ENCODE data around the gene ZNF385D.

The ZNF385D gene

GRCh38 chr3:21747966-21748555 lies 2.9 kb downstream of the ZNF385D start:
- DNase-seq = no peak

GRCh38 chr3:21747376-21747775 lies 3.6 kb downstream of the ZNF385D start:
- no peak for DNase-seq

GRCh38 chr3:21745966-21746365 lies 5.0 kb downstream of the ZNF385D start:
- no peak for DNase-seq

GRCh38 chr3:21744793-21745192 lies 6.2 kb downstream of the ZNF385D start:
- no peak for DNase-seq

GRCh38 chr3:21738935-21739702 lies 11.9 kb downstream of the ZNF385D start:
- no peak for DNase-seq

GRCh38 chr3:21738283-21738682 lies 12.7 kb downstream of the ZNF385D start:
- no peak for DNase-seq

GRCh38 chr3:21734746-21735145 lies 16.3 kb downstream of the ZNF385D start:
- DNase-seq = no peak

GRCh38 chr3:21729888-21730459 lies 21.0 kb downstream of the ZNF385D start:
- DNase-seq = no peak

- no peak for DNase-seq
Measured at GRCh38 chr3:21729331-21729730, 21.7 kb downstream of the ZNF385D start.

- no peak for DNase-seq
Measured at GRCh38 chr3:21722768-21723167, 28.2 kb downstream of the ZNF385D start.

GRCh38 chr3:21722301-21722700 lies 28.7 kb downstream of the ZNF385D start:
- no peak for DNase-seq

GRCh38 chr3:21718943-21719591 lies 31.9 kb downstream of the ZNF385D start:
- no peak for DNase-seq

GRCh38 chr3:21718161-21718765 lies 32.7 kb downstream of the ZNF385D start:
- DNase-seq = no peak

- no peak for DNase-seq
Measured at GRCh38 chr3:21715662-21716061, 35.3 kb downstream of the ZNF385D start.

GRCh38 chr3:21705769-21706168 lies 45.2 kb downstream of the ZNF385D start:
- DNase-seq = no peak

- no peak for DNase-seq
Measured at GRCh38 chr3:21704796-21705195, 46.2 kb downstream of the ZNF385D start.

GRCh38 chr3:21703291-21703690 lies 47.7 kb downstream of the ZNF385D start:
- DNase-seq = no peak

- no peak for DNase-seq
Measured at GRCh38 chr3:21697707-21698106, 53.3 kb downstream of the ZNF385D start.

GRCh38 chr3:21694506-21694905 lies 56.5 kb downstream of the ZNF385D start:
- DNase-seq = no peak

GRCh38 chr3:21691036-21691435 lies 60.0 kb downstream of the ZNF385D start:
- no peak for DNase-seq

- no peak for DNase-seq
Measured at GRCh38 chr3:21682206-21682605, 68.8 kb downstream of the ZNF385D start.

GRCh38 chr3:21673393-21673792 lies 77.6 kb downstream of the ZNF385D start:
- no peak for DNase-seq

- DNase-seq = no peak
Measured at GRCh38 chr3:21672303-21672702, 78.7 kb downstream of the ZNF385D start.

Data from stimulated activated CD8-positive, alpha-beta memory T cell treated with anti-CD3 and anti-CD28 coated beads, Interleukin-4, amount 100 ng/mL, for 48 hours (primary cell).